ENCODE measurements around the gene XPR1. TPM values are rescaled to one million over a fixed set of nuclear protein-coding genes. Genes with fewer than 3 reads are reported as not detected.

XPR1 gene
- total and polyA plus RNA-seq, 10 of the 15 experiments (the other 5 are each of a cell fraction or from before 2014, with no cell fraction given) = 1.1 to 33.9 (median 11.3) TPM

DNA sequence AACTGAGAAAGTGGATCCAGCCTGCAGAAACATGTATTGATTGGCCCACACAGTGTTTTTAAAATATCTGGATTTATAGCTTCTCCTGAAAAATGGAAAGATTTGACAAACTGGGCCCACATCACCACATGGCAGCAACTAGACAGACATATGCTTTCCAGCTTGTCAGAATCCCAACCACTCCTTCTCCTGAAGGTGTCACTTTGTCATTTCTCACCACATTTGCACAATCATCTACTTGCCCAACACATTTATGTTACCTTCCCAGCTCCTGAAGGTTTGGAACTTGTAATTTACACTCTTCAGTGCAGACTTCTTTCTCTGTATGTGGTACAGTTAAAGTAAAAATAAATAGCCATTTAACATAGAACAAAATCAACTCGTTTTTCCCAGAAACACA is 154.8 kb downstream of the XPR1 start (continued):
- TF ChIP-seq, protein P1, sequence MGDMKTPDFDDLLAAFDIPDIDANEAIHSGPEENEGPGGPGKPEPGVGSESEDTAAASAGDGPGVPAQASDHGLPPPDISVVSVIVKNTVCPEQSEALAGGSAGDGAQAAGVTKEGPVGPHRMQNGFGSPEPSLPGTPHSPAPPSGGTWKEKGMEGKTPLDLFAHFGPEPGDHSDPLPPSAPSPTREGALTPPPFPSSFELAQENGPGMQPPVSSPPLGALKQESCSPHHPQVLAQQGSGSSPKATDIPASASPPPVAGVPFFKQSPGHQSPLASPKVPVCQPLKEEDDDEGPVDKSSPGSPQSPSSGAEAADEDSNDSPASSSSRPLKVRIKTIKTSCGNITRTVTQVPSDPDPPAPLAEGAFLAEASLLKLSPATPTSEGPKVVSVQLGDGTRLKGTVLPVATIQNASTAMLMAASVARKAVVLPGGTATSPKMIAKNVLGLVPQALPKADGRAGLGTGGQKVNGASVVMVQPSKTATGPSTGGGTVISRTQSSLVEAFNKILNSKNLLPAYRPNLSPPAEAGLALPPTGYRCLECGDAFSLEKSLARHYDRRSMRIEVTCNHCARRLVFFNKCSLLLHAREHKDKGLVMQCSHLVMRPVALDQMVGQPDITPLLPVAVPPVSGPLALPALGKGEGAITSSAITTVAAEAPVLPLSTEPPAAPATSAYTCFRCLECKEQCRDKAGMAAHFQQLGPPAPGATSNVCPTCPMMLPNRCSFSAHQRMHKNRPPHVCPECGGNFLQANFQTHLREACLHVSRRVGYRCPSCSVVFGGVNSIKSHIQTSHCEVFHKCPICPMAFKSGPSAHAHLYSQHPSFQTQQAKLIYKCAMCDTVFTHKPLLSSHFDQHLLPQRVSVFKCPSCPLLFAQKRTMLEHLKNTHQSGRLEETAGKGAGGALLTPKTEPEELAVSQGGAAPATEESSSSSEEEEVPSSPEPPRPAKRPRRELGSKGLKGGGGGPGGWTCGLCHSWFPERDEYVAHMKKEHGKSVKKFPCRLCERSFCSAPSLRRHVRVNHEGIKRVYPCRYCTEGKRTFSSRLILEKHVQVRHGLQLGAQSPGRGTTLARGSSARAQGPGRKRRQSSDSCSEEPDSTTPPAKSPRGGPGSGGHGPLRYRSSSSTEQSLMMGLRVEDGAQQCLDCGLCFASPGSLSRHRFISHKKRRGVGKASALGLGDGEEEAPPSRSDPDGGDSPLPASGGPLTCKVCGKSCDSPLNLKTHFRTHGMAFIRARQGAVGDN (IDR thresholded peaks at IDR 0.05) = no peak

DNA sequence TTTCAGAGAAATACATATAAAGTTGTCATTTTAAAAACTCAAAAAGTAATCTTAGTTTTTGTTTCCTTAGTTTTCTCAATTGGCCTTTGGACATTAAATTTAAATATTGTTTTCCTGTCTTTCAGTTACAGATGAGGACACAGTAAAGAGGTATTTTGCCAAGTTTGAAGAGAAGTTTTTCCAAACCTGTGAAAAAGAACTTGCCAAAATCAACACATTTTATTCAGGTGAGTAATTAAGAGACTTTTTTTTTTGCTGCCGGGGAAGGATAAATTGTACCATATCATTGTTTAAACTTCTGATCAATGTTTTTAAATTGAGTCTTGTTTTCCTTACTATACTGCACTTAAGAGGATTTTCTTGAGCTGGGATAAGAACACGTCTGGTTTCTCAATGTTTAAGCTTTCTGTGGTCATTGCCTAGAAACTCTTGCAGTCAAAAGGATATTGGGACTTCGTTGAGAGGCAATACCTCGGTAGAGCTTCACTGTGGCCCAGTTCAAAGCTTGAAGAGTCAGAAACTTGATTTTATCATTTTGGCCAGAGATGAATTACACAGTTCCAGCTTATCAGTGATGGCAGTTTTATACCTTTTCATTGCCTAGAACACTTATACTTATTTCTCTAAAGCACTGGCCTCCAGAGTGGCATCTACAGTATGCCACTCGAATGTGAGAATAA is 155.9 kb downstream of the XPR1 start:
- FAIRE-seq (no peak), ATAC-seq (no peak), DNase-seq (ENCODE audit: low read depth, low spot score) (no peak)
- ChIA-PET POLR2A (interaction anchor here (0.7 kb wide), 1 partner anchor 282 kb away, joined by 3 read pairs; no protein-coding TSS in a partner anchor), SMC1A (ENCODE audit: uncharacterized antibody, unreplicated experiment) (interaction anchor here (1.1 to 1.6 kb wide), 4 partner anchors 9 to 156 kb away, joined by 3 to 4 read pairs (median 4); partner anchors contain the start of gene XPR1), CTCF (interaction anchor here (1.2 to 2.2 kb wide), 2 partner anchors 10 to 62 kb away, joined by 3 to 12 read pairs; no protein-coding TSS in a partner anchor), RAD21 (ENCODE audit: unreplicated experiment) (interaction anchor here (1.2 to 2.1 kb wide), 2 partner anchors 10 to 74 kb away, joined by 4 to 7 read pairs; no protein-coding TSS in a partner anchor)
- 95% methylated on average over 5 of the region's 5 CpGs for WGBS (ENCODE audit: insufficient coverage, insufficient replicate concordance, low lambda C conversion rate, missing lambda C conversion rate)
- H3K4me1 ChIP-seq (ENCODE audit: control insufficient read depth, insufficient read depth, low read length) = no peaks in the 10 kb centered on the region
- no peak overlapping the region for H2AFZ ChIP-seq (ENCODE audit: control insufficient read depth, low read depth, low read length)
- no peaks in the 10 kb centered on the region for H3K79me2 ChIP-seq (ENCODE audit: control insufficient read depth, insufficient read depth, low read length)
- no peak overlapping the region for H3K4me3 ChIP-seq
- H4K20me1 ChIP-seq (ENCODE audit: control insufficient read depth, insufficient read depth) = no peaks in the 10 kb centered on the region
- no peak overlapping the region for H3K9ac ChIP-seq (ENCODE audit: control insufficient read depth, insufficient read depth, low read length)
- no peak overlapping the region for H3K4me2 ChIP-seq (ENCODE audit: control insufficient read depth, insufficient read depth)
- H3K36me3 ChIP-seq (ENCODE audit: control insufficient read depth in 2 of 2, insufficient read depth in 2 of 2, low read length in 1 of 2) = no peaks in the 10 kb centered on the region; a peak in 1 of 4 replicates
- H3K27me3 ChIP-seq (replicated peaks in 1 of 2; ENCODE audit: control insufficient read depth in 2 of 2, insufficient read depth in 2 of 2, low read length in 1 of 2) = no peaks in the 10 kb centered on the region
- intact Hi-C loops (cut with micrococcal nuclease; ENCODE audit: unreplicated experiment) (no loop called here), in situ Hi-C loops (cut with MboI) (no loop called here)
- no TSS peak for BruUV-seq (replicated peaks)
- H3K27ac ChIP-seq (ENCODE audit: control insufficient read depth, insufficient read depth) = no peak overlapping the region
- no peaks in the 10 kb centered on the region for H3K9me3 ChIP-seq (replicated peaks; ENCODE audit: control insufficient read depth, insufficient read depth, low read length)
- TF ChIP-seq, protein P2, sequence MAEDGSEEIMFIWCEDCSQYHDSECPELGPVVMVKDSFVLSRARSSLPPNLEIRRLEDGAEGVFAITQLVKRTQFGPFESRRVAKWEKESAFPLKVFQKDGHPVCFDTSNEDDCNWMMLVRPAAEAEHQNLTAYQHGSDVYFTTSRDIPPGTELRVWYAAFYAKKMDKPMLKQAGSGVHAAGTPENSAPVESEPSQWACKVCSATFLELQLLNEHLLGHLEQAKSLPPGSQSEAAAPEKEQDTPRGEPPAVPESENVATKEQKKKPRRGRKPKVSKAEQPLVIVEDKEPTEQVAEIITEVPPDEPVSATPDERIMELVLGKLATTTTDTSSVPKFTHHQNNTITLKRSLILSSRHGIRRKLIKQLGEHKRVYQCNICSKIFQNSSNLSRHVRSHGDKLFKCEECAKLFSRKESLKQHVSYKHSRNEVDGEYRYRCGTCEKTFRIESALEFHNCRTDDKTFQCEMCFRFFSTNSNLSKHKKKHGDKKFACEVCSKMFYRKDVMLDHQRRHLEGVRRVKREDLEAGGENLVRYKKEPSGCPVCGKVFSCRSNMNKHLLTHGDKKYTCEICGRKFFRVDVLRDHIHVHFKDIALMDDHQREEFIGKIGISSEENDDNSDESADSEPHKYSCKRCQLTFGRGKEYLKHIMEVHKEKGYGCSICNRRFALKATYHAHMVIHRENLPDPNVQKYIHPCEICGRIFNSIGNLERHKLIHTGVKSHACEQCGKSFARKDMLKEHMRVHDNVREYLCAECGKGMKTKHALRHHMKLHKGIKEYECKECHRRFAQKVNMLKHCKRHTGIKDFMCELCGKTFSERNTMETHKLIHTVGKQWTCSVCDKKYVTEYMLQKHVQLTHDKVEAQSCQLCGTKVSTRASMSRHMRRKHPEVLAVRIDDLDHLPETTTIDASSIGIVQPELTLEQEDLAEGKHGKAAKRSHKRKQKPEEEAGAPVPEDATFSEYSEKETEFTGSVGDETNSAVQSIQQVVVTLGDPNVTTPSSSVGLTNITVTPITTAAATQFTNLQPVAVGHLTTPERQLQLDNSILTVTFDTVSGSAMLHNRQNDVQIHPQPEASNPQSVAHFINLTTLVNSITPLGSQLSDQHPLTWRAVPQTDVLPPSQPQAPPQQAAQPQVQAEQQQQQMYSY (CRISPR knock-in tag; IDR thresholded peaks at IDR 0.05) = no peak
- TF ChIP-seq, protein P3, sequence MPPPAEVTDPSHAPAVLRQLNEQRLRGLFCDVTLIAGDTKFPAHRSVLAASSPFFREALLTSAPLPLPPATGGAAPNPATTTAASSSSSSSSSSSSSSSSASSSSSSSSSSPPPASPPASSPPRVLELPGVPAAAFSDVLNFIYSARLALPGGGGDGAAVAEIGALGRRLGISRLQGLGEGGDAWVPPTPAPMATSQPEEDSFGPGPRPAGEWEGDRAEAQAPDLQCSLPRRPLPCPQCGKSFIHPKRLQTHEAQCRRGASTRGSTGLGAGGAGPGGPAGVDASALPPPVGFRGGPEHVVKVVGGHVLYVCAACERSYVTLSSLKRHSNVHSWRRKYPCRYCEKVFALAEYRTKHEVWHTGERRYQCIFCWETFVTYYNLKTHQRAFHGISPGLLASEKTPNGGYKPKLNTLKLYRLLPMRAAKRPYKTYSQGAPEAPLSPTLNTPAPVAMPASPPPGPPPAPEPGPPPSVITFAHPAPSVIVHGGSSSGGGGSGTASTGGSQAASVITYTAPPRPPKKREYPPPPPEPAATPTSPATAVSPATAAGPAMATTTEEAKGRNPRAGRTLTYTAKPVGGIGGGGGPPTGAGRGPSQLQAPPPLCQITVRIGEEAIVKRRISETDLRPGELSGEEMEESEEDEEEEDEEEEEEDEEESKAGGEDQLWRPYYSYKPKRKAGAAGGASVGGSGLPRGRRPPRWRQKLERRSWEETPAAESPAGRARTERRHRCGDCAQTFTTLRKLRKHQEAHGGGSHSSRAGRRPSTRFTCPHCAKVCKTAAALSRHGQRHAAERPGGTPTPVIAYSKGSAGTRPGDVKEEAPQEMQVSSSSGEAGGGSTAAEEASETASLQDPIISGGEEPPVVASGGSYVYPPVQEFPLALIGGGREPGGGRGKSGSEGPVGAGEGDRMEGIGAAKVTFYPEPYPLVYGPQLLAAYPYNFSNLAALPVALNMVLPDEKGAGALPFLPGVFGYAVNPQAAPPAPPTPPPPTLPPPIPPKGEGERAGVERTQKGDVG (CRISPR knock-in tag; IDR thresholded peaks at IDR 0.05) = no peak
- TF ChIP-seq BHLHE40 (IDR thresholded peaks at IDR 0.05; ENCODE audit: borderline replicate concordance in 1 of 2, low read depth in 2 of 2, low read length in 1 of 2) (no peak), SMARCA5 (IDR thresholded peaks at IDR 0.05) (no peak)
- TF ChIP-seq, protein P4, sequence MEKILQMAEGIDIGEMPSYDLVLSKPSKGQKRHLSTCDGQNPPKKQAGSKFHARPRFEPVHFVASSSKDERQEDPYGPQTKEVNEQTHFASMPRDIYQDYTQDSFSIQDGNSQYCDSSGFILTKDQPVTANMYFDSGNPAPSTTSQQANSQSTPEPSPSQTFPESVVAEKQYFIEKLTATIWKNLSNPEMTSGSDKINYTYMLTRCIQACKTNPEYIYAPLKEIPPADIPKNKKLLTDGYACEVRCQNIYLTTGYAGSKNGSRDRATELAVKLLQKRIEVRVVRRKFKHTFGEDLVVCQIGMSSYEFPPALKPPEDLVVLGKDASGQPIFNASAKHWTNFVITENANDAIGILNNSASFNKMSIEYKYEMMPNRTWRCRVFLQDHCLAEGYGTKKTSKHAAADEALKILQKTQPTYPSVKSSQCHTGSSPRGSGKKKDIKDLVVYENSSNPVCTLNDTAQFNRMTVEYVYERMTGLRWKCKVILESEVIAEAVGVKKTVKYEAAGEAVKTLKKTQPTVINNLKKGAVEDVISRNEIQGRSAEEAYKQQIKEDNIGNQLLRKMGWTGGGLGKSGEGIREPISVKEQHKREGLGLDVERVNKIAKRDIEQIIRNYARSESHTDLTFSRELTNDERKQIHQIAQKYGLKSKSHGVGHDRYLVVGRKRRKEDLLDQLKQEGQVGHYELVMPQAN (conservative IDR thresholded peaks at IDR 0.05) = no peak
